Measurements from ENCODE around the gene TM9SF4. TPM values are rescaled to one million over a fixed set of nuclear protein-coding genes. Genes with fewer than 3 reads are reported as not detected.

TM9SF4 gene
- total RNA-seq, 2 donors from 2014 or later = 77.2 to 84.8 TPM

DNA sequence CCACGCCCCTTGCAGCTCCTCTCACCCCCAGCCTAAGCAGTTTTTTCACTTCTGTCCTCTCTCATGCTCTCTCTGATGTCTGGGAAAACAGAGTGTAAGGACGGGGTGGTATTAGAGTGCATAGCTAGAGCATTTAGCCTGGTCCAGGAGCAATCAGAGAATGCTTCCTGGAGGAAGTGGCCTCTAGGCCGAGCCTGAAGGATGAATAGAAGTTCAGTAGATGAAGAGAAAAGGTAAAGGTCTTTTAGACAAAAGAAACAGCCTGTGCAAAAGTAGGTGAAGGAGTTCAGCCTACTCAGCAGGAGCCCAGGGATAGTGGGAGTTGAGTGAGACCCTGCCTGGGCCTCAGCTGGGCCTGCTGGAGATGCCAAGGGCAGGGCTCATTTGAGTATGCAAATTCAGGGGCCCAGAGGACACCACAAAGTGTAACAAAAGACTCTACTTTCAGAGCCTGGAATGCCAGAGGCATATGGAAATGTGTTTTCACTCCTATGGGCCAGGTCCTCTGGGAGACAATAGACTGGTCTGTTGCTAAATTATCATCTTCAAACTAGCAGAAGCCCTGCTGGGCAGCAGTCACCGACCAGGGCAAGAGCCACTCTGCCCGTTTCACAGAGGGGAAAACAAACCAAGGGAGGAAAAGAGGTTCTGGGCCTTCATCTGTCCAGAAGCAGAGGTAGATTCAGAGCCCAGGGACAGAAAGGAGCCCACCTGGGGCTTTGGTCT, 19.7 kb upstream of the TM9SF4 start:
- TF ChIP-seq, protein P1, sequence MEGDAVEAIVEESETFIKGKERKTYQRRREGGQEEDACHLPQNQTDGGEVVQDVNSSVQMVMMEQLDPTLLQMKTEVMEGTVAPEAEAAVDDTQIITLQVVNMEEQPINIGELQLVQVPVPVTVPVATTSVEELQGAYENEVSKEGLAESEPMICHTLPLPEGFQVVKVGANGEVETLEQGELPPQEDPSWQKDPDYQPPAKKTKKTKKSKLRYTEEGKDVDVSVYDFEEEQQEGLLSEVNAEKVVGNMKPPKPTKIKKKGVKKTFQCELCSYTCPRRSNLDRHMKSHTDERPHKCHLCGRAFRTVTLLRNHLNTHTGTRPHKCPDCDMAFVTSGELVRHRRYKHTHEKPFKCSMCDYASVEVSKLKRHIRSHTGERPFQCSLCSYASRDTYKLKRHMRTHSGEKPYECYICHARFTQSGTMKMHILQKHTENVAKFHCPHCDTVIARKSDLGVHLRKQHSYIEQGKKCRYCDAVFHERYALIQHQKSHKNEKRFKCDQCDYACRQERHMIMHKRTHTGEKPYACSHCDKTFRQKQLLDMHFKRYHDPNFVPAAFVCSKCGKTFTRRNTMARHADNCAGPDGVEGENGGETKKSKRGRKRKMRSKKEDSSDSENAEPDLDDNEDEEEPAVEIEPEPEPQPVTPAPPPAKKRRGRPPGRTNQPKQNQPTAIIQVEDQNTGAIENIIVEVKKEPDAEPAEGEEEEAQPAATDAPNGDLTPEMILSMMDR (conservative IDR thresholded peaks at IDR 0.05) = no peak

GRCh38 chr20:32091888-32092346, 17.6 kb upstream of the TM9SF4 start:
- Histone ChIP-seq H3K27ac (ENCODE audit: low read depth, low read length) (no peak overlapping the region), H3K27me3 (ENCODE audit: control insufficient read depth, insufficient read depth, low read length, poor library complexity, severe bottlenecking) (no peaks in the 10 kb centered on the region), H3K4me1 (ENCODE audit: control insufficient read depth, insufficient read depth, low read length) (no peaks in the 10 kb centered on the region), H3K36me3 (ENCODE audit: control insufficient read depth, insufficient read depth, low read length) (no peaks in the 10 kb centered on the region), H3K9ac (ENCODE audit: extremely low read depth, low read length, poor library complexity, severe bottlenecking) (no peak overlapping the region), H3K4me3 (ENCODE audit: low read length) (no peak overlapping the region), H3K9me3 (ENCODE audit: control insufficient read depth, low read length) (no peaks in the 10 kb centered on the region)
- DNase-seq = peak; percentile 96
- Mint-ChIP-seq H3K4me1 (peaks cover 11% of the 10 kb centered on the region), H3K9me3 (no peaks in the 10 kb centered on the region), H3K27me3 (ENCODE audit: insufficient read depth) (peaks cover 15% of the 10 kb centered on the region), H3K27ac (peak overlapping the region; percentile 56), H3K36me3 (ENCODE audit: low read depth) (no peaks in the 10 kb centered on the region), H3K4me3 (no peak overlapping the region)
- 3 to 14% methylated on average over 5 to 7 of the region's 7 CpGs for WGBS, 2 experiments (ENCODE audit: insufficient coverage in 1 of 2, insufficient read length in 1 of 2)
- TF ChIP-seq, protein P1 (conservative IDR thresholded peaks at IDR 0.05) = peak; percentile 100

More for the DNA sequence above, 19.7 kb upstream of the TM9SF4 start:
- H3K9me3 ChIP-seq (ENCODE audit: control insufficient read depth, low read length) = no peaks in the 10 kb centered on the region
- H3K27ac Mint-ChIP-seq = peak overlapping the region; percentile 85
- H3K27me3 Mint-ChIP-seq (ENCODE audit: insufficient read depth) = peaks cover 12% of the 10 kb centered on the region
- DNase-seq = peak; percentile 85
- WGBS, 2 experiments (ENCODE audit: insufficient coverage in 1 of 2, insufficient read length in 1 of 2) = 47 to 57% methylated on average over 5 of the region's 5 CpGs
- no peaks in the 10 kb centered on the region for H3K36me3 Mint-ChIP-seq (ENCODE audit: low read depth)
- no peaks in the 10 kb centered on the region for H3K27me3 ChIP-seq (ENCODE audit: control insufficient read depth, insufficient read depth, low read length, poor library complexity, severe bottlenecking)
- no peaks in the 10 kb centered on the region for H3K36me3 ChIP-seq (ENCODE audit: control insufficient read depth, insufficient read depth, low read length)
- H3K4me1 Mint-ChIP-seq = peaks cover 11% of the 10 kb centered on the region
- no peak overlapping the region for H3K9ac ChIP-seq (ENCODE audit: extremely low read depth, low read length, poor library complexity, severe bottlenecking)
- no peak overlapping the region for H3K27ac ChIP-seq (ENCODE audit: low read depth, low read length)
- no peaks in the 10 kb centered on the region for H3K4me1 ChIP-seq (ENCODE audit: control insufficient read depth, insufficient read depth, low read length)
- no peak overlapping the region for H3K4me3 Mint-ChIP-seq
- no peak overlapping the region for H3K4me3 ChIP-seq (ENCODE audit: low read length)
- H3K9me3 Mint-ChIP-seq = no peaks in the 10 kb centered on the region

DNA sequence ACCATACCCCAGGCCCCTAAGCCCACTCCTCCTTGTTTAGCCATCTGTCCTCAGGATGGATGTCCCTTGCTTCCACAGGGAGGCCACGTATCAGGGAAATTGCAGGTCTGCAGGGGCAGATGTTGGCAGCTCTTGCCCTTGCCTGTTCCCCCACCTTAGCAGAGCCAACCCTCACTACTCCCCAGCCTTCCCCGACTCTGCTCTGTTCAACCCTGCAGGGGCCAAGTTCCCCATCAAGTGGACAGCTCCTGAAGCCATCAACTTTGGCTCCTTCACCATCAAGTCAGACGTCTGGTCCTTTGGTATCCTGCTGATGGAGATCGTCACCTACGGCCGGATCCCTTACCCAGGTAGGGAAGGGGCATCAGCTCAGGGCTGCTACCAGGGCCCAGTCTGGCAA, 10.7 kb upstream of the TM9SF4 start:
- Mint-ChIP-seq H3K4me3 (no peak overlapping the region), H3K9me3 (no peaks in the 10 kb centered on the region), H3K27me3 (ENCODE audit: insufficient read depth) (peaks cover 44% of the 10 kb centered on the region), H3K4me1 (no peaks in the 10 kb centered on the region), H3K36me3 (ENCODE audit: low read depth) (no peaks in the 10 kb centered on the region), H3K27ac (no peak overlapping the region)
- H3K4me3 ChIP-seq (ENCODE audit: low read length) = no peak overlapping the region
- H3K4me1 ChIP-seq (ENCODE audit: control insufficient read depth, insufficient read depth, low read length) = no peaks in the 10 kb centered on the region
- WGBS, 2 experiments (ENCODE audit: insufficient coverage in 1 of 2, insufficient read length in 1 of 2) = 86 to 90% methylated on average over 6 of the region's 6 CpGs
- TF ChIP-seq, protein P1 (conservative IDR thresholded peaks at IDR 0.05) = no peak
- H3K36me3 ChIP-seq (ENCODE audit: control insufficient read depth, insufficient read depth, low read length) = no peaks in the 10 kb centered on the region
- no peaks in the 10 kb centered on the region for H3K9me3 ChIP-seq (ENCODE audit: control insufficient read depth, low read length)
- no peak overlapping the region for H3K9ac ChIP-seq (ENCODE audit: extremely low read depth, low read length, poor library complexity, severe bottlenecking)
- DNase-seq = no peak
- peaks cover 28% of the 10 kb centered on the region for H3K27me3 ChIP-seq (ENCODE audit: control insufficient read depth, insufficient read depth, low read length, poor library complexity, severe bottlenecking)
- no peak overlapping the region for H3K27ac ChIP-seq (ENCODE audit: low read depth, low read length)

All from endodermal cell (in vitro differentiated cells).